Measurements from ENCODE around the gene TNFSF4. TPM values are rescaled to one million over a fixed set of nuclear protein-coding genes. Genes with fewer than 3 reads are reported as not detected.

Gene TNFSF4
- total and polyA plus RNA-seq, 2 of the 13 experiments (the other 11 are each of a cell fraction or from before 2014, with no cell fraction given): 2.4 to 7.9 TPM

DNA sequence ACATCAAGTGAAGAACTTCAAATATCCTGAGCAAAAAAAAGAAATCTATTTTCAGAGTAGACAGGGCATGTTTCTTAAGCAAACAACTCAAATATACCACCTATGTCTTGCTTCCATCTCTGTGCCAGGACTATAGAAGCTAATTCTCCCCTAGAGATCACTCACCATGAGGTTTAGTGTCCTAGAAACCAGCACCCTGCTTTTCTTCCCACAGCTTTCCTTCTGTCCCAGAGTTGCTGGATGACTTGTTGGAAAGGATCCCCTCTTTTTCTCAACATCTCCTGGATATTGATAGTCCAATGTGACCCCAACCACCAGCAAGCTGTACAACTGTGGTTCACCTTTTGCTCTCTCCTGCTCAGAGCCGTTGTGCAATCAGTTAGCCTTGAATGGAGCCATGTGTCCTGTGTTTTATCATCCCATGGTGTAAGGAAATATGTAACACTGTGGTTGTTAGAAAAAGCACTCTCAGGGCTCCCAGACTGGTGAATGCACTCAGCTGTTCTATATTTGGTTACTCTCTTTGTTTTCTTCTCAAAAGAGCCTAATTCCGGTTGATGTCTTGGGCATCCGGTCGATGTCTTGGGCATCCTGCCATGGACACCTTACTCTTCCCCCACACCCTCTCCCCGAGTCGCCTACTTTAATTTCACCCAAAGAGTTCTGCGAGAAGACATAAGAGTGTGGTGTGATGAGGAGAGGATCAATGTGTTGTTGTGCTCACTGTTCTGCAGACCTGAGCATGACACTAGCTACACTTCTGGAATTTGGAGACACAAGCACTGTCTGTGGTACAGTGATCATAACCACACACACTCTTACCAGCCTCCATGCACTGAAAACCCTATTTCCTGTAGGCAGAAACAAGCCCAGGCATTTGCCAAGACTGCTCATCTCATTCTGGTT, 1.7 kb downstream of the TNFSF4 start (continued):
- TF ChIP-seq ZNF850 (CRISPR knock-in tag; conservative IDR thresholded peaks at IDR 0.05) (no peak), HNF4G (IDR thresholded peaks at IDR 0.05; ENCODE audit: borderline replicate concordance, low read depth, low read length) (peak; percentile 37; the same call in 1 of the 2 replicates), HNF4G (CRISPR knock-in tag; IDR thresholded peaks at IDR 0.05; ENCODE audit: borderline replicate concordance, low read depth) (no peak), ARNT2 (CRISPR knock-in tag; IDR thresholded peaks at IDR 0.05; ENCODE audit: low read depth) (peak; percentile 57; the same call in 1 of the 2 replicates), ZNF773 (CRISPR knock-in tag; IDR thresholded peaks at IDR 0.05; ENCODE audit: borderline replicate concordance) (no peak), RFXANK (CRISPR knock-in tag; IDR thresholded peaks at IDR 0.05) (no peak), ATAD3A (CRISPR knock-in tag; IDR thresholded peaks at IDR 0.05) (no peak), ZNF660 (CRISPR knock-in tag; IDR thresholded peaks at IDR 0.05; ENCODE audit: borderline replicate concordance, low read depth) (no peak), ZNF160 (CRISPR knock-in tag; IDR thresholded peaks at IDR 0.05) (no peak), BCL6 (CRISPR knock-in tag; IDR thresholded peaks at IDR 0.05) (peak; percentile 81), ZNF260 (CRISPR knock-in tag; IDR thresholded peaks at IDR 0.05; ENCODE audit: borderline replicate concordance, low read depth) (no peak), SP4 (CRISPR knock-in tag; IDR thresholded peaks at IDR 0.05) (no peak), GPN1 (CRISPR knock-in tag; IDR thresholded peaks at IDR 0.05; ENCODE audit: borderline replicate concordance) (no peak), KMT2B (CRISPR knock-in tag; IDR thresholded peaks at IDR 0.05) (peak; percentile 25; the same call in 1 of the 2 replicates), TEAD3 (CRISPR knock-in tag; optimal IDR thresholded peaks at IDR 0.05; ENCODE audit: borderline replicate concordance) (peak; percentile 60), SOX13 (IDR thresholded peaks at IDR 0.05) (no peak; the same call in 1 of the 2 replicates), SOX13 (CRISPR knock-in tag; conservative IDR thresholded peaks at IDR 0.05 in 1 of 2, IDR thresholded peaks at IDR 0.05 in 1 of 2) (peak in 1 of 2 experiments; percentile 87; a peak in 2 of 4 replicates), MTA1 (CRISPR knock-in tag; IDR thresholded peaks at IDR 0.05; ENCODE audit: borderline replicate concordance) (no peak), ZNF703 (CRISPR knock-in tag; IDR thresholded peaks at IDR 0.05; ENCODE audit: borderline replicate concordance) (no peak), DPF2 (CRISPR knock-in tag; IDR thresholded peaks at IDR 0.05; ENCODE audit: borderline replicate concordance, low read depth) (peak; percentile 67; the same call in 1 of the 2 replicates), ZNF12 (CRISPR knock-in tag; IDR thresholded peaks at IDR 0.05) (0 out of 2 replicates have a peak, but pooled peaks have one; percentile 57), POLR2G (IDR thresholded peaks at IDR 0.05; ENCODE audit: low read depth, low read length) (no peak), CREM (IDR thresholded peaks at IDR 0.05) (0 out of 2 replicates have a peak, but pooled peaks have one; percentile 38), CREM (CRISPR knock-in tag; IDR thresholded peaks at IDR 0.05) (no peak), RXRA (CRISPR knock-in tag; IDR thresholded peaks at IDR 0.05) (peak; percentile 59; the same call in 1 of the 2 replicates), SNRNP70 (IDR thresholded peaks at IDR 0.05; ENCODE audit: low read depth, low read length) (no peak)
- TF ChIP-seq, protein P1, sequence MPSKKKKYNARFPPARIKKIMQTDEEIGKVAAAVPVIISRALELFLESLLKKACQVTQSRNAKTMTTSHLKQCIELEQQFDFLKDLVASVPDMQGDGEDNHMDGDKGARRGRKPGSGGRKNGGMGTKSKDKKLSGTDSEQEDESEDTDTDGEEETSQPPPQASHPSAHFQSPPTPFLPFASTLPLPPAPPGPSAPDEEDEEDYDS (CRISPR knock-in tag; IDR thresholded peaks at IDR 0.05): peak; percentile 59
- TF ChIP-seq, protein P2, sequence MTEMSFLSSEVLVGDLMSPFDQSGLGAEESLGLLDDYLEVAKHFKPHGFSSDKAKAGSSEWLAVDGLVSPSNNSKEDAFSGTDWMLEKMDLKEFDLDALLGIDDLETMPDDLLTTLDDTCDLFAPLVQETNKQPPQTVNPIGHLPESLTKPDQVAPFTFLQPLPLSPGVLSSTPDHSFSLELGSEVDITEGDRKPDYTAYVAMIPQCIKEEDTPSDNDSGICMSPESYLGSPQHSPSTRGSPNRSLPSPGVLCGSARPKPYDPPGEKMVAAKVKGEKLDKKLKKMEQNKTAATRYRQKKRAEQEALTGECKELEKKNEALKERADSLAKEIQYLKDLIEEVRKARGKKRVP (CRISPR knock-in tag; IDR thresholded peaks at IDR 0.05): peak in 1 of 2 experiments; percentile 78; a peak in 2 of 4 replicates

Data from HepG2 (cell line).